HG03066 (cell line): ENCODE measurements around the gene GPR152.
"Not testable (repeated sequence)": the region's sequence is repeated elsewhere in the genome, so short reads cannot be mapped to it uniquely, and the experiment has no call there.

Source experiments
- ATAC-seq: cut with Tn5 transposase; IDR thresholded peaks from one replicate; pipeline ENCODE4 v1.9.1; 2021; ENCODE audit warnings: low read depth; ENCODE audit not compliant: unreplicated experiment

Gene GPR152

DNA sequence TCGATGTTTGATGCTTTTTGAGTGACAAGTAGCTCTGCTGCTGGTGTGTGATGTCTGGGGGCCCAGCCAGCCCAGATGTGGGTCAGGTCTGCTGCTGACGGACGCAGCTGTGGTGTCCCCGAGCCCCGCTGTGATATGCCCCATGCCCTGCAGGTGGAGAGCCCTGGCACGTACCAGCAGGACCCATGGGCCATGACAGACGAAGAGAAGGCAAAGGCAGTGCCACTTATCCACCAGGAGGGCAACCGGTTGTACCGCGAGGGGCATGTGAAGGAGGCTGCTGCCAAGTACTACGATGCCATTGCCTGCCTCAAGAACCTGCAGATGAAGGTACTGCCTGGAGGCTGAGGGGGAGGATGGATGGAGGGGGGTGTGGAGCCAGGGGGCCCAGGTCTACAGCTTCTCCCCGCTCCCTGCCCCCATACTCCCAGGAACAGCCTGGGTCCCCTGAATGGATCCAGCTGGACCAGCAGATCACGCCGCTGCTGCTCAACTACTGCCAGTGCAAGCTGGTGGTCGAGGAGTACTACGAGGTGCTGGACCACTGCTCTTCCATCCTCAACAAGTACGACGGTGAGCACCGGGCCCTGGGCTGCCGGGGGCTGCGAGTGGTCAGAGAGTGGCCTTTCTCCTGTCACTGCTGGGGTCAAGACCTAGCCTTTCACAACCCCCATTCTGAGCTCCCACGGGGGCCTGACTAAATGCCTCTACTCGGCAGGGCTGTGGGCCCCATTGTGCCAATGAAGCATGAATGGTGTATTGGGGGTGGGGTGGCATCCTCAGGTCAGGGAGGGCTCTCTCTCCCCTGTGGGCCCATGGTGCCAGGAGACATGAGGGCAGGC, 37.6 kb upstream of the GPR152 start:
- ATAC-seq, result no peak

DNA sequence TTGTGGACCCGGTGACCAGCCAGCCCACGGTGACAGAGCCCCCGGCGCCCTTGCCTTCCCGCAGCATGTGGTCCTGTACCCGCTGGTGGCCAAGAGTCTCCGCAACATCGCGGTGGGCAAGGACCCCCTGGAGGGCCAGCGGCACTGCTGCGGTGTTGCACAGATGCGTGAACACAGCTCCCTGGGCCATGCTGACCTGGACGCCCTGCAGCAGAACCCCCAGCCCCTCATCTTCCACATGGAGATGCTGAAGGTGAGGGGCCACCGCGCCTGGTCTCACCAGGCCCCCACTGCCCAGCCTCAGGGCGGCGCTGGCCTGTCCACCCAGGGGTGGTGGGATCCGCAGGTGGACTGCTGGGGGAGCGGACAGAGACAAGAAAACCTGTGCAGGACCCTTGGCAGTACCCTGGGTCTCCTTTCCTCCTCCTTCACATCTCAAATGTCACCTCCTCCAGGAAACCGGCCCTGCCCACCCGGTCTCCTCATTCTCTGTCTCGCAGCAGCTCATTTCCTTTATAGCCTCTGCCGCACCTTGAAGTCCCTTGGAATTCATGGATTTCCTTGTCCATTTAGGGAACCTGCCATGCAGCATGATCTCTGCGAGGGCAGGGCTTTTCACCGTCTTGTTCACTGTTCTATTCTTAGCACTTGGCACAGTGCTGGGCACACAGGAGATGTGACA, 36.8 kb upstream of the GPR152 start:
- ATAC-seq, result no peak

DNA sequence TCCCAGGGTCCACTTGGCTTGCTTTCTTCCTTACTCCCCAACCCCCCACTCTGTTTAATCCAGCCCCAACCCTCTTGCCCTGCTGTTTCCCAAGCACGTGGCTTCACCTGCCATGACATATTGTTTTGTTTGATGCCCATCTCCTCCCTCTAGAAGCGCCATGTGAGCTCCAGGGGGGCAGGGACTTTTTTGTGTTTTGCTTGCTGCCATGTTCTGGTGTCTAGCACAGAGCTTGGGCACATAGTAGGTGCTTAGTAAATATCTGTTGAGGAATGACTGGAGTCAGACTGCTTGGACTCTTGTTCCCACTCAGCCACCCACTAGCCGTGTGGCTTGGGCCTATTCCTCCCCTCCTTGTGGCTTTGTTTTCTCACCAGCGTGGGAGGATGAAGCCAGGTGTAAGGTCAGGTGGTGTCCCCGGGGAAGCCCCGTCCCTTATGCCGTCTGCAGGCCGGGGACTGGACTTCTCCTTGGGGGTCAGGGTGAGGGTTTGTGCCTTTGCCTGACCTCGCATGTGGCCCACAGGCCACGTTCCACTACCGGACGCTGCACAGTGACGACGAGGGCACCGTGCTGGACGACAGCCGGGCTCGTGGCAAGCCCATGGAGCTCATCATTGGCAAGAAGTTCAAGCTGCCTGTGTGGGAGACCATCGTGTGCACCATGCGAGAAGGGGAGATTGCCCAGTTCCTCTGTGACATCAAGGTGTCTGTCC, 34.1 kb upstream of the GPR152 start:
- peak; percentile 34 for ATAC-seq

DNA sequence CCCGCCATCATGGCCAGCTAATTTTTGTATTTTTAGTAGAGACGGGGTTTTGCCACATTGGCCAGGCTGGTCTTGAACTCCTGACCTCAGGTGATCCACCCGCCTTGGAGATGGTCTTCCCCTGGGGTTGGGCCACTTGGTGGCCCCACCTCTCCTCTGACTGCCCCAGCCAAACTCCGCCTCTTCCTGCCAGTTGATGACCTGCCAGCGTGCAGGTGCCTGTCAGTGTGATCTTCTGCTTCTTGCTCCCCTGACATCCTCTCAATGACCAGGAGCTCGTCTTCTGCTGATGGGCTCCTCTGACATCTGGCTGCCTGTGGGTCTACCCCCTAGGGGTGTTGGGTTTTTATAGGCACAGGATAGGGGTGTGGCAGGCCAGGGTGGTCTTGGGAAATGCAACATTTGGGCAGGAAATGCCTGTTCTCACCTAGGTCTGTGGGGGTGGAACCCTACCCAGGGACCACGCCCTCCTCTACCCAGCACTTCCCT, 33.4 kb upstream of the GPR152 start:
- not testable (repeated sequence) for ATAC-seq

DNA sequence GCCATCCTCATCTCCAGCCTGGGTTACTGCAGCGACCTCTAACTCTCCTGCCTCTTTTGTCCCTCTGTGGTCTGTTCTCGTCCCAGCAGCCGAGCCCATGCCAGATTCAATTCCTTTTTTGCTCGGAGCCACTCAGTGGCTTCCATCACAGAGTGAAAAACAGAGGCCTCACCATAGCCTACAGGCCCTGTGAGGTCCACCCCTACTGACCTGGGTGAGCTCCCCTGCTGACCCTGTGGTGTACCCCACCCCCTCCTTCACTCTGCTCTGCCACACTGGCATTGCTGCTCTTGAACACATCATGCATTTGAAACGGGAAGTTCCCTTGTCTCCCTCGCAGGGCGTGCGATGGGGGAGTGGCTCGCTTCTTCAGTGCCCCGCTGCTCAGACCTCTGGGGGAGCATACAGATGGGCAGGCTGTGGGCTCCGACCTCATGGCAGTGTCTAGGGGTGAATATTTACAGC, 32.4 kb upstream of the GPR152 start:
- ATAC-seq, result no peak

DNA sequence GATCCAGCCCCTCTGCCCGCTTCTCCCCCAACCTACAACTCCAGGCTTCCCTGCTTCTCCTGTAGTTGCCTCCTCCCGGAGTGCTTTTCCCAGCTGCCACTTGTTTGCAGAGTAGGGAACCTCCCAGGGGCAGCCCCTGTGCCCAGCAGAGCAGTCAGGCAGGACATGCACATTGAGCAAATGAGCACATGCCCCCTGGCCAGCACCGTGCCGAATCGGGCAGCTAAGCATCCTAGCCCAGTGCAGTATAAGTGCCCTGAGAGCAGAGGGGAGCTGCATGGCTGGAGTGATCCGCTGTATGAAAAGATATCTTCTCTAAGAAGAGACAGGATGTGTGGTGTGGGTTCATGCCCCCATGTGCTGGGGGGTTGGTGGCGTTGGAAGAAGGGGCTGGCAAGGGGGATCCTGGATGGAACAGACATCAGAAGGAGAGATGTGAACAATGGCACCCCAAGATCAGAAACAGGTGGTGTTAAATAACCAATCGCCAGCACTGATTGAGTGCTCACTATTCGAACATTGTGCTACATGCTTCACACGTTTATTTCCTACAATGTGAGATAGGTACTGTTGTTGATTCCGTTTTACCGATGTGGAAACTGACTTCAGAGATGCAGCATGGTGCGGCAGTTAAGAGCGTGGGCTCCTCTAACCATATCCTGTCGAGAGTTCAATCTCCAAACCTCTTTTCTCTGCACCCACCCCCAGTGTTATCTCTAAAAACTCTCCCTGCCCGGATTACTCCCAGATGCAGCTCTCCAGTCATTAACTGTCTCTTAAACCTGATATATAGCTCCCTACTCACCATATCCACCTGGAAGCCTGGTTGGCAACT, 31.5 kb upstream of the GPR152 start:
- no peak for ATAC-seq

DNA sequence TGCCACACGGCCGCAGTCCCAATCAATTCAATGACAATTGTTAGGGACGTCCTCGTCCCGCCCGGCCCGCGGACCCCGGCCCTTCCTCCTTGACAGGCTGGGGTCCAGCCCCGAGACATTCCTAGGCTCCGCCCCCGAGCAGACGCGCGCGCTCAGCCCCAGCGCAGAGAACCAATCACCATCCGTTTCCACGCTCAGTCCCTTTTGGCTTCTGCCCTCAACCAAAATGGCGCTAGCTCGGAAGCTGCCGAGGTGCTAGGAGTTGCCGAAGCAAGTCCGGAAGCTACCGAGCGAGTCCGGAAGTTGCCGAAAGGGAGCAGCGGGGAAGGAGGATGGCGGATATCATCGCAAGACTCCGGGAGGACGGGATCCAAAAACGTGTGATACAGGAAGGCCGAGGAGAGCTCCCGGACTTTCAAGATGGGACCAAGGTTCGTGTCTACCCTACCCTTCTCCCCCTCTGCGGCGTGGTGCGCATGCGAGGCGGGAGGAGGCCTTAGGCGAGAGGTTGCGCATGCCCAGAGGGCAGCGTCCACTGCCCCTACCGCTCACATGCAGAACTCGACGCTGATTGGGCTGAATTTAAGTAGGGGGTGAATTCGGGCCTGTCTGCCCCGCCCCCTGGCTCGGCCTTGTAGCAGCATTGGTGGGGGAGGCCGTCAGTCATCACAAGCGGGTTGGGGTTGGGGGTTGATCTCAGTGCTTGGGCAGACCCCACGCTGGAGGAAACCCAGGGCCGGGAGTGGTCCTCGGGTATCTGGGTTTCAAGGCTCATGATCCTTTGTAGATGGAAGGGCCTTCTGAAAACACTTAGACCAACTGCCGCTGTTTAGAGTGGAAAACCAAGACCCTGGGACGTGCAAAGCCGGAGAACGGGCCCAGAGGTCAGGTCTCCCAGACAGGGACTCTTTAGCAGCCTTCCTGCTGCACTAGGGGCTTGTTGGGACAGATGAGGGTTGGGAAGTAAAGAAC, 30.6 kb upstream of the GPR152 start, which contains the start of gene AIP:
Gene AIP (plus strand): TSS at position 200 of the 972 bp plus-strand sequence. CDS start 133 bp downstream, at position 333.
- ATAC-seq, result peak; percentile 51

DNA sequence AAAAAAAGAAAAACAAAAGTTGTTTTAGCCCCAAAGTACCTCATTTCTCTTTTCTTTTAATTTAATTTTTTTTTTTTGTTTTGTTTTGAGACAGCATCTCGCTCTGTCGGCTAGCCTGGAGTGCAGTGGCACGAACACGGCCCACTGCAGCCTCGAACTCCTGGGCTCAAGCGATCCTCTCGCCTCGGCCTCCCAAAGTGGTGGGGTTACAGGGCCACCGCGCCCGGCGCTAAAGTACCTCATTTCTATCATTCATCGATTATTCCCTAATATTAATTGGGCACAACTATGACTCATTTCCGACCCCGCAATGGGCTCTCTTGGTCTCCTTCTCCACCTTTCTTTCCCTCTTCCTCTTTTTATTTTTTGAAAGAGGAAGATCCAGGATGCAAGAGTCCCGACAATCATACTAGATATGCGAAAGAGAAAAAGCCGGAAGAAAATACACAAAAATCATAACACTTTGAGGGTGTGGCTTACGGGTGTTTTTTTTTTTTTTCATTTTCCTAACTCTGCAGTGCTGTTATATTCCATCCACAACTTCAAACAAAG, 29.8 kb upstream of the GPR152 start:
- no peak for ATAC-seq

DNA sequence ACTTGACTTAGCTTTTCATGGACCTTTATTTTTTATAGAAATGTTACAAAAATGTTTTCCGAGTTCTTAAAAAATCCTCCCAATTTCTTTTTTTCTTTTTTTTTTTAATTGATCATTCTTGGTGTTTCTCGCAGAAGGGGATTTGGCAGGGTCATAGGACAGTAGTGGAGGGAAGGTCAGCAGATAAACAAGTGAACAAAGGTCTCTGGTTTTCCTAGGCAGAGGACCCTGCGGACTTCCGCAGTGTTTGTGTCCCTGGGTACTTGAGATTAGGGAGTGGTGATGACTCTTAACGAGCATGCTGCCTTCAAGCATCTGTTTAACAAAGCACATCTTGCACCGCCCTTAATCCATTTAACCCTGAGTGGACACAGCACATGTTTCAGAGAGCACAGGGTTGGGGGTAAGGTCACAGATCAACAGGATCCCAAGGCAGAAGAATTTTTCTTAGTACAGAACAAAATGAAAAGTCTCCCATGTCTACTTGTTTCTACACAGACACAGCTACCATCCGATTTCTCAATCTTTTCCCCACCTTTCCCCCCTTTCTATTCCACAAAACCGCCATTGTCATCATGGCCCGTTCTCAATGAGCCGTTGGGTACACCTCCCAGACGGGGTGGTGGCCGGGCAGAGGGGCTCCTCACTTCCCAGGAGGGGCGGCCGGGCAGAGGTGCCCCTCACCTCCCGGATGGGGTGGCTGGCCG, 25.0 kb upstream of the GPR152 start:
- not testable (repeated sequence) for ATAC-seq

DNA sequence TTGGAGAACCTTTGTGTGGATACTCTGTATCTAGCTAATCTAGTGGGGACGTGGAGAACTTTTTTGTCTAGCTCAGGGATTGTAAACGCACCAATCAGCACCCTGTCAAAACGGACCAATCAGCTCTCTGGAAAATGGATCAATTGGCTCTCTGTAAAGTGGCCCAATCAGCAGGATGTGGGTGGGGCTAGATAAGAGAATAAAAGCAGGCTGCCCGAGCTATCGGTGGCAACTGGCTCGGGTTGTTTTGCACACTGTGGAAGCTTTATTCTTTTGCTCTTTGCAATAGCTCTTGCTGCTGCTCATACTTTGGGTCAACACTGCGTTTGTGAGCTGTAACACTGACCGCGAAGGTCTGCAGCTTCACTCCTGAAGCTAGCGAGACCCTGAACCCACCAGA, 24.2 kb upstream of the GPR152 start:
- not testable (repeated sequence) for ATAC-seq

DNA sequence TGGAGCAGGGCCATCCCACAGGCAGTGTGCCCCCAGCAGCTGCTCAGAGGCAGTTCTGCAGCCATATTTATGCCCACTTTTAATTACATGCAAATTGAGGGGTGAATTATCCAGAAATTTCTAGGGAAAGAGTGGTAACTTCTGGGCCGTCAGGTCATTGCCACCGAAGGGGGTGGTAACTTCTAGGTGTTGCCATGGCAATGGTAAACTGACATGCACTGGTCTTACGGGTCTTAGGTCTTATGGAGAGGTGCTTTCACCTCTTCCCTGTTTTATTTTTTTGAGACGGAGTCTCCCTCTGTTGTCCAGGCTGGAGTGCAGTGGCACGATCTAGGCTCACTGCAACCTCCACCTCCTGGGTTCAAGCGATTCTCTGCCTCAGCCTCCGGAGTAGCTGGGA, 20.4 kb upstream of the GPR152 start:
- no peak for ATAC-seq

DNA sequence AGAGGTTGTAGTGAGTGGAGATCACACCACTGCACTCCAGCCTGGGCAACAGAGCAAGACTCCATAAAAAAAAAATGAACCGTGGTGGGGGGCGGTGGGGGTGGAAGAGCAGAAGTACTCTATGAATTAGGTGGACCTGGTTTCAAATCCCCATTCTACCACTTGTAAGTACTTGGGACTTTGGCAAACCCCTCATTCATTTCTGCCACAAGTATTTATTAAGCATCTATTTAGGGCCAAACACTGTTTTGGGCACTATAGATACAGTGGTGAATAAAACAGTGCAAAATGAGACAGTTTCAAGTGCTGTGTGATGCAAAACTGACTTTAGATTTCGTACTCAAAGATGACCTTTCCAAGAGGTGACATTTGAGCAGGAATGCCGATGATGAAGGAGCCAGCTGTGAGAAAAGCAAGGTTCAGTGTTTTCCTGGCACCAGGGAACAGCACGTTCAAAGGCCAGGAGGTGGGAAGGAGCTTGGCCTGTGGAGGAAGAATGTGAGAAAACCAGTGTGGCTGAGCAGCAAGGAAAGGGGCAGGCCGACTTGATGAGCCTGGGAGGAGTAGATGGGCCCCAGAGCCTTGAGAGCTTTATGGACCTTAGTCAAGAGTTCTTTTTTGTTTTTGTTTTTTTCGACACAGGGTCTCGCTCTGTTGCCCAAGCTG, 17.9 kb upstream of the GPR152 start:
- ATAC-seq, result no peak

DNA sequence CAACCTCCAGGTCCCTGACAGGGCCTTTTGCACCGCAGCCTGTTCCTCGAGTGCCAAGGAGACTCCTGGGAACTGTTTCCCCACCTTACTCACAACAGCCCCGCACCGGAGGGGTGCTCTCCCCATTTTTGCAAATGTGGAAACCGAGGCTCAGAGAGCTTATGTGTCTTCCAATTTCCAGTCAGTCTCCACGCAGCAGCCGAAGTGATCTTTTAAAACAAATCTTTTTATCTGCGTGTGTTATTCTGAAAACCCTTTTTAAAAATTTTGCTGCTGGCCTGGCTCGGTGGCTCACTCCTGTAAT, 16.9 kb upstream of the GPR152 start:
- ATAC-seq, result no peak

DNA sequence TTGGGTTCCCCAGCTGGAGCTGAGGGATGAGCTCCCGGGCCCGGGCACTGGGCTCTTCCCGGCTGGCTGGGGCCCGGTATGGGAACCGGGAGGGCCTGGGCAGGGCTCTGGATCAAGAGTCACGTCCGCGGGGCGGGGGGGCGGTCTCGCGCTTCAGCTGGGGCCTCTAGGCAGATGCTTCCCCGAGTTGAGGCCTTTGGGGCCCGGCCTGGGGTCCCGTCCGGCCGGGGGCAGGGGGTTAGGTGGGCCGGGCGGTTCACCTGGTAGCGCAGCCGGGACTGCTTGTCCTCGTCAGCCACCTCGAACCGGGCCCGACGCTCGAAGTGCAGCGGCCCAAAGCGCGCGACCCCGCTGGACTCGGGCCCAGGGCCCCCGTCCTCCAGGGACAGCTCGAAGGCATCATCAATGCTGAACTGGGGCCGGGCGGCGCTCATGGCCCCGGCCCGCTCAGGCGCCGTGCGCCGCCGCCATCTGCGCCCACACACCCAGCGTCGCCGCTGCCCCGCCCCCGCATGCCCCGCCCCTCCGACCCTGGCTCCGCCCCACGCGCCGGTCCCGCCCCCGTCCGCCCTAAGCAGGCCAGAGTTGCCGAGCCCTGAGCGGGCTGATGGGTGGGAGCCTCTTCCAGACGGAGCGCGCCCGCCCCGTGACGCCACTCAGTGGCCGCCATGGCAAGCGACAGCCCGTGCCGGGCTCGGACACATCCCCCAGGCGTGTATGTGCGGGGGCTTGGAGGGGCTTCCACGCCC, 16.4 kb upstream of the GPR152 start, which contains the start of gene TMEM134:
Gene TMEM134 (minus strand): TSS at position 493 of the 749 bp plus-strand sequence. CDS start 59 bp downstream, at position 434.
- ATAC-seq, result peak; percentile 54

DNA sequence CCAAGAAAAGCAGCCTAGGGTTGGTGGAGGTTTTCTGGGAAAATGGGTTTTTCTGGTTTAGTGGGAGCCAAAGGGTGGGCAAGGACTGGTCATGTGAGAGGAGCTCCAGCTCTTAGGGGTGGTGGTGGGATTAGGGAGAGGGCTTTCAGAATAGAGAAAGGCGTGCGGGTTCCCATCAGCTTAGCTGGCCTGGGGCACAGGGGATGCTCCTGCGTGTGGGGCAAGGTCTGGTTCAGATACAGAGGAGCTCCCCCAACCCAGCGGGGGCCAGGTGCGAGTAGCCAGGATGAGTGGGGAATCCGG, 15.9 kb upstream of the GPR152 start:
- no peak for ATAC-seq

DNA sequence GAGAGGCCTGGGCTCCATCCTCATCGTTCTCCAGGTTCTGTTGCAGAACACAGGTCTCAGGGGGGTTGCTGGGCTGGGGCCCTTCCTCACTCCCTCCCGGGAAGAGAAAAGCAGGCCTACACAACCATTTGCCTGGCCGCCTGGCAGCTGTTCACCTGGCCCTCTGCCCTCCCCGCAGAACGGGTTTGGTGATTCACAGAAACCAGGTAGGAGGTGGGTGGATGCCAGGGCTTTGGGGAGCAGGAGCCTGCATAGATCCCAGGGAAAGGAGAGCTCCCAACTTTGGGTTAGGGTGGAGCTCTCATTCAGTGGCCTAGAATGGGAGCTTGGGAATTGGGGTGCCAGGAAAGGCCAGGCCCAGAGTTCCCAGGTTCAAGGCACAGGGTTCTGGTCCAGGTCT, 15.5 kb upstream of the GPR152 start:
- ATAC-seq, result no peak
